ENCODE results near the gene CLEC16A.
"Not testable (repeated sequence)": the region's sequence is repeated elsewhere in the genome, so short reads cannot be mapped to it uniquely, and the experiment has no call there.

The CLEC16A gene

GRCh38 chr16:11208916-11209665, 264.7 kb downstream of the CLEC16A start:
- no peak for DNase-seq

- DNase-seq = no peak
Observed at GRCh38 chr16:11210260-11210659, 265.9 kb downstream of the CLEC16A start.

- DNase-seq = no peak
Observed at GRCh38 chr16:11211061-11211976, 267.0 kb downstream of the CLEC16A start.

GRCh38 chr16:11211977-11212797, 267.8 kb downstream of the CLEC16A start:
- no peak for DNase-seq

- peak in 1 of 2 experiments; percentile 14 for DNase-seq
Observed at GRCh38 chr16:11212798-11213196, 268.4 kb downstream of the CLEC16A start.

- no peak for DNase-seq
Observed at GRCh38 chr16:11213373-11213772, 269.0 kb downstream of the CLEC16A start.

GRCh38 chr16:11213799-11214198, 269.4 kb downstream of the CLEC16A start:
- no peak for DNase-seq

- DNase-seq = no peak
Observed at GRCh38 chr16:11215935-11216556, 271.7 kb downstream of the CLEC16A start.

GRCh38 chr16:11217651-11218603, 273.6 kb downstream of the CLEC16A start:
- no peak for DNase-seq

GRCh38 chr16:11218604-11218962, 274.2 kb downstream of the CLEC16A start:
- DNase-seq = peak in 1 of 2 experiments; percentile 13

GRCh38 chr16:11219178-11219577, 274.8 kb downstream of the CLEC16A start:
- no peak for DNase-seq

GRCh38 chr16:11220507-11220906, 276.1 kb downstream of the CLEC16A start:
- DNase-seq = not testable (repeated sequence)

- no peak for DNase-seq
Observed at GRCh38 chr16:11224096-11224893, 279.9 kb downstream of the CLEC16A start.

- DNase-seq = no peak
Observed at GRCh38 chr16:11224894-11225676, 280.7 kb downstream of the CLEC16A start.

GRCh38 chr16:11225677-11226549, 281.5 kb downstream of the CLEC16A start:
- DNase-seq = no peak

GRCh38 chr16:11229432-11229831, 285.1 kb downstream of the CLEC16A start:
- DNase-seq = no peak

- DNase-seq = no peak
Observed at GRCh38 chr16:11229906-11230305, 285.5 kb downstream of the CLEC16A start.

GRCh38 chr16:11231367-11231970, 287.1 kb downstream of the CLEC16A start:
- DNase-seq = no peak

All from NCI-H526 (cell line).